ENCODE data around the gene KIRREL1.

KIRREL1 gene

DNA sequence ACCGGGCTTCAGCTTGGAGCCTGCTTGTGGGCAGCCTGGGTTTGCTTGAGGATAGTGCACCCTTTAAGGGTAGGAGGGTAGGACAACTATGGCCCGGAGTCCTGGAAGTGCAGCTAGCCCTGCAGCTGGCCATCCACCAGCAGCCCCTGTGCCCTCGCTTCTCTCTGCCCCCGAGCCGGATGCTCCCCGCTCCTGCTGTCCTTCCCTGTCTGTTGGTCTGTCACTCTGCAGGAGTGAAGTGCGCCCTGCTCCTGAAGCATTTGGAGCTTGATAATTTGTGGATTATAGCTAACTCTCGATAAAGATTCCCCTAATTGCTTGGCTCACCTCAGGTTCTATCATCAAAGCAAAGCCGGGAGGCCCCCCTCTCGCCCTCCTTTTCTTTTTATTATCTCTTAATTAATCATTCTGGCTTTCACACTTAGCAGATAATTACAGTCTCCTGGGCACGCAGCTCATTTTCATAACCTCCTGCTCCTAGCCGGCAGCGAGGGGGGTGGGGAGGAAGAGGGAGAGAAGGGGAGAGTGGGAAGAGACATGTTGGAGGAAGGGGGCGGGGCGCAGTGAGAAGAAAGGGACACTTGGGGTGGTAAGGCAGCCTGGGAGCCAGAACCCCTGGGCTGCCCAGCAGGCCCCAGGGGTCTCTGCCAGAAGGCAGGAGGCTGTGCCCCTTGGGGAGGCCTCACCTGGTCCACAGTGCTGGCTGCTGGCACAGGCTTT is 14.4 kb downstream of the KIRREL1 start:
- DNase-seq (ENCODE audit: low spot score): no peak

GRCh38 chr1:158008630-158009029 is 15.2 kb downstream of the KIRREL1 start:
- no peak for DNase-seq (ENCODE audit: low spot score)

GRCh38 chr1:158011714-158012113 is 18.3 kb downstream of the KIRREL1 start:
- no peak for DNase-seq (ENCODE audit: low spot score)

GRCh38 chr1:158013840-158014730 is 20.6 kb downstream of the KIRREL1 start:
- DNase-seq (ENCODE audit: low spot score): peak; percentile 33

- DNase-seq (ENCODE audit: low spot score): no peak
These were observed 21.4 kb downstream of the KIRREL1 start for GRCh38 chr1:158014731-158015320.

DNA sequence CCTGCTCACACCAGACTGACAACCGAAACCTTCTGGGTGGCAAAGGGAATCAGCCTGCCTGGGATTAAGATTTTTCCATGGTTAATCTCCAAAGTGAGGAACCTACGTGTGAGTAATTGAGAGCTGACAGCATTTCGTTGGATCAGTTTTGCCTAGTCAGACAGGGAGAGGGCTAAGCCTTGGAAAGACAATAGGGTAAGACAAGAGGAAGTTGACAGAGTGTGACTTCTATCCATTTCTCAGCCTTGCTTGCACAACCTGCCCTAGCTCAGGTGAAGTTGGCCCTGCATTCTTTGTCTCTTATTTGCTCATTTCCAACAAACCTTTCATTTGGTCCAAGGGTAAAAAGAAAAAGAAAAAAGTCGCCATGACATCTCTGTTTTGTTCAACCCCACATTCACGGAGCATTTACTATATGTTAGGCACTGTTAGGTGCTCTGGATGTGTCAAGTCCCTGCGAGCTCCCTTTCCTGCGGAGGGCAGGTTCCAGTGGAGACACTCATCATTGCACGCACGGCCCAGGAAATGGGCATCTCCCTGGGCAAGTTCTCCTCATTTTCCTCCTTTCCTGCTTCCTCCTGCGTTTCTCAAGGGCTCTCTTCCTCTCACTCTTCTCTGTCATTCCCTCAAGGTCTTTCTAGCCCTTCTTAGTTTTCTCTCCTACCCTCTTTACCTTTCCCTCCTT is 23.3 kb downstream of the KIRREL1 start:
- no peak for DNase-seq (ENCODE audit: low spot score)

- DNase-seq (ENCODE audit: low spot score): no peak
These were observed 24.6 kb downstream of the KIRREL1 start for GRCh38 chr1:158017800-158018595.

GRCh38 chr1:158019171-158019868 is 25.9 kb downstream of the KIRREL1 start:
- DNase-seq (ENCODE audit: low spot score): no peak

DNA sequence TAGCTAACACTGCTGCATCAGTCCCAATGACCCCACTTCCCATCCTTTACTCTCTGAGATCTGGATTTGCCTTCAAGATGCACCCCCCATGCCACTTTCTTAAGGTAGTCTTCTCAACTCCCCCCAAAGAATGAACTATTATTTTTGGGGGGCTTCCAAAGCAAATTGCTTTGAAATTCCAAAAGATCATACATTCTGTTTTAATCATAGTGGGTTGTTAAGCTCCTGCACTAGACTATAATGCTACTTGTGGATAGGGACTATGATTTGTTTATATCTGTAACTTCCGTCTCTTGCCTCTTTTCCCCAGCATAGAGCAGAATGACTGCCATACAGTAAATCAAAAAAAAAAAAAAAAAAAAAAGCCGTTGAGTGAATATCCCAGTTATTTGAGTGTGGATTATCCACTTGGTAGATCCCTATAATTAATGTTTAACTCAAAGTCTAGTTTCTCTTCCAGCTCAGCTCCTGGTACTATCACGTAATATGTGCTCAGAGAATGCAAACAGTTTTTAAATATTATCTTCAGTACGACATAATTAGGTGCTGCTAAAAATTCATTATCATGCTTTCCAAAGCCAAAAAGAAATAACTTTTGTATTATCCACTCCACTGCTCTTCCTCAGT is 26.9 kb downstream of the KIRREL1 start:
- no peak for DNase-seq (ENCODE audit: low spot score)

- no peak for DNase-seq (ENCODE audit: low spot score)
These were observed 27.6 kb downstream of the KIRREL1 start for GRCh38 chr1:158020886-158021620.

GRCh38 chr1:158021721-158022120 is 28.3 kb downstream of the KIRREL1 start:
- DNase-seq (ENCODE audit: low spot score): no peak

DNA sequence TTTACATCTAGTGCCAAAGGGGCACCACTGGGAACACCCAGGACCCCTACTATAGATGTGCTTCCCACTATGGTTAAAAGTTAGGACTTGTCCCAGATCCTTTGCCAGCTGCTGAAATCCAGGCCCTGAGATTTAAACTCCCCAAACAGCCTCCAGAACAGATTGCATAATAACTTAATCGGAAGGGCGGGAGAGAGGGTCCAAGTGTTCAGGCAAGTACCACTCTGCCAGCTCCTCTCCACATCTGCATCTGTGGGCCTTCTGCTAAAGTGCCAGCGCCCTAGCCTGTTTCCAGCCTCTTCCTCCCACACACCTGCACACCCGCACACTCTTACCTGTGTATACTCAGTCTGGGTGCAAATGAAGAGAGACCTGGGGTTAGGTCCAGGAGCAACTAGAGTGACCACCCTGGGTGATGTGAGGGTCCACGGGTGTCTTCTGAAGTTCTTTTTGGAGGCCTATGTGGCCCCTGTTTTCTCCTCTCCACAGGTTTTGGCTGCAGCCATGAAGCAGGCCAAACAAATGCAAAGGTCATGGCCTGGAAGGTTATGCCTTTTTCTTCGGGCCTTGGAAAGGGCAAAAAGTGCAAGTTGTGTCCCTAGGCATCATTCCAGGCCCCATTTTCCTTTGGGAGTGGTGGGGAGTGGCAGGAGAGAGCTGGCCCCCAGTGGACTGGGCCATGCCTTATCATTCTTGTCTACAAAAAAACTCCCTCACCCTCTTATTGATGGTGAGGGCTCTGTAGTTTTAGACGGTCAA is 29.3 kb downstream of the KIRREL1 start:
- no peak for DNase-seq (ENCODE audit: low spot score)

- DNase-seq (ENCODE audit: low spot score): no peak
These were observed 31.3 kb downstream of the KIRREL1 start for GRCh38 chr1:158024737-158025136.

- no peak for DNase-seq (ENCODE audit: low spot score)
These were observed 32.3 kb downstream of the KIRREL1 start for GRCh38 chr1:158025576-158026230.

DNA sequence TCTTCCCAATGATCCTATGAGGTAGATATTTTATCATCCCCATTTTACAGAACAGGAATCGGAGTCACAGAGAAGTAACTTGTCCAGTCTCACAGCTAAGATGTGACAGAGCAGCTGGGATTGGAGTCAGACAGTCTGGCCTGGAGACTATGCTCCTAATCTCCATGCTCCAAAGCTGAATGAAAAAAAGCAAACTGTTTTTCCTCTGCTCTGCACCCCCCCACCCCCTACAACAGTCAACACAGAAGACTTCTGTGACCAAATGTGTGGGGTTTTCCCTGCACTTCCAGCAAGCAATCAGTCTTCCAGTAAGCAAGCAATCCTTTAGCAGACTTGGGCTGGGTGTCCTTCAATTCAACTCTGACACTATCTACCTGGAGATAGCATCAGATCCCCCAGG is 33.2 kb downstream of the KIRREL1 start:
- no peak for DNase-seq (ENCODE audit: low spot score)

GRCh38 chr1:158027508-158027907 is 34.1 kb downstream of the KIRREL1 start:
- DNase-seq (ENCODE audit: low spot score): no peak

DNA sequence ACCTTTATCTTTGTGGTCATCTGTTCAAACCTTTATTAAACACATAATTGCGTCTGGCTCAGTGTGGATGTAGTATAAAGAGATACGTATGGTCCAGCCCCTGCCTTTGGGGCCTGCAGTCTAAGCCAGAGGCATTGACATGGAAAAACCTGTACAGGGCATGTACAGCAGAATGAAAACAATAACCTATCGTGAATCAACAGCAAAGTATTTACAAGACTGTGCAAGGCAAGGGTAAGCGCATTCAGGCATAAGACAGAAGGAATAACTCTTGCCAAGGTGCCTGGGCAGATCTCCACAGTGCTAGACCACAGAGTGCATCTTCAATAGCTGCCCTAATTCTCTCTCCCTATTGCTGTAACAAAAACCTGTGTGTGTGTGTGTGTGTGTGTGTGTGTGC is 35.5 kb downstream of the KIRREL1 start:
- DNase-seq (ENCODE audit: low spot score): no peak

GRCh38 chr1:158035014-158035413 is 41.6 kb downstream of the KIRREL1 start:
- DNase-seq (ENCODE audit: low spot score): no peak
